ENCODE measurements around the gene CXXC4.

Gene CXXC4

DNA sequence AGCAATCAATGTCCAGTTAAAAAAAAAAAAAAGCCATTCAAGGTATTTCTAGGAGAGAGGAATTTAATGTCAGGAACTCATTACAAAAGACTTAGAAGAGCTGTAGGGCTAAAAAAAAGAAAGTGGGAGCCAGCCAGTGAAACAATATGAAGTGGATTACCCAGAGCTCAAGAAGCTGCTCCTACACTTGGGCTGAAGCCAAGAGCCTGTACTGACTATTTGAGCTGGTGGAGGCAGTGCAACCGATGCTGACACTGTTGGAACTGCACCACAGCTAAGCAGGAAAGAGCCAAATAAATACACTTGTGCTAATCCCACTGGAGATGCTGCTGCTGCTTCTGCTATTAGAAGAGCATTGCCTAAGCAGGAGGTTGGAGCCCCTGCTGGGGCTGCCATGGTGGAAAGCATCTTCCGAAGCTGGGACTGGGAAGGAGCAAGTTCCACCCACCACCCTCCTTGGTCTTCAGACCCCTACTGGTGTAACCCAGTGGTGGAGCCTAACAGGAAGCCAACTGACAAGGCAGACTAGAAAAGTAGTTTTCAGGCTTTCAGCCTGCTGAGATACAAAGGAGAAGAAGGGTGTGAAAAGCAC lies 65.4 kb downstream of the CXXC4 start:
- DNase-seq, result no peak
- in situ Hi-C loops (cut with MboI; ENCODE audit: low pct_unique_long_range_greater_than_20kb, low sequenced_read_pairs), result no loop called here

DNA sequence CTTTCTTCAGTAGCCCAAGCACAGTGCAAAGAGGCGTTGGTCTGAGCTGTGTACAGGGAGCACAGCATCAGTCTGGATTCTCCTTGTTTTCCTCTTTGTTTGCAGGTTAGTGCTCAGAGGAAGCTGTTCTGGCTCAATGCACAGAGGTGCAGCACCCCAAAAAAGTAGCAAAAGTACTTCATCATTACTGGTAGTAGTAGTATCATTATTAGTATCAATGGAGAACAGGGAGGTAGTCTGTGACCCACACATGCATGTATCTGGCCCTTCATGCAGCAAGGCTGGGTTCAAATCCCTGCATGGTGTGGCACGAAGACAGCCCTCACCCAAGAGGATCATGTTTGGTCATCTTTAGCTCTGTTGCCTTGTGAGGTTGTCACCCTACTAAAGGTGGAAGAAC lies 68.7 kb downstream of the CXXC4 start:
- in situ Hi-C loops (cut with MboI; ENCODE audit: low pct_unique_long_range_greater_than_20kb, low sequenced_read_pairs), result no loop called here
- no peak for DNase-seq

DNA sequence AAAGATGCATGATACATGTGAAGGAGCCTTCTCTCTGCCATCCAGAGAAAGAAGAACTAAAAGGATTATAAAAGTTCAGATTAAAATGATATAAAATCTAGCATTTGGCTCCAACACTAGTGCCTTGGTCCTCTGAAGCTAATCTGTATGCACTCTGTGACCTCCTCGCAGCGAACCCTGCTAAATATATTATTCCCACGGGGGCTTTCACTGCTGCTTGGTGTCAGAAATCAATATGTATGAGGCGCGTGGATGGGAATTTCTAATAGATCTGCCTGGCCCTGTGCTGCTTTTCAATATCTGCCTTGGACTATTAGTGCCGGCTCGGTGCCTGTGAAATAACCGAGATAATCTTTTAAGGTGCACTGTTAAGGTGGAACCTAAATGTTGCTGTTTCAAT lies 69.7 kb downstream of the CXXC4 start:
- DNase-seq, result no peak
- in situ Hi-C loops (cut with MboI; ENCODE audit: low pct_unique_long_range_greater_than_20kb, low sequenced_read_pairs), result no loop called here

DNA sequence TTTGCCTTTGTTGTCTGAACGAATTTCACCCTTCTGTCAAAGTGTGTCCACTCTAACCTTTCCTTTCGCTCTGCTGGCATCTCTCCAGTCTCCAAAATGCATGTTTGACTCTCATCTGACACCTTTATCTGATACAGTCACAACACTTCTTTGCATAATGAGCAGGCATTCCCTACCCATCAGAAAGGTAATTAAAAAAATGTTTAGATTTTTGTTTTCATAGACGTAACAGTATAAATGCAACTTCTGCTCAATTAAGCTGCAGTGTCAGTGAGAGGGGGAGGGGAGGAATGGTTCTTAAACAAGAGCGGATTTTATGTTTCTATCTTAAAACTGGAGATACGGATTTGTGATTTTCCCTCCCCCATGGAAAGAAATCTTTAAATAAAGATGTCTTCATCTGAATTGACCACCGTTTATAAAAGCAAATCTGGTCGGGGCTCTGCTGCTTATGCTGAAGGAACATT lies 70.2 kb downstream of the CXXC4 start:
- DNase-seq, result no peak
- in situ Hi-C loops (cut with MboI; ENCODE audit: low pct_unique_long_range_greater_than_20kb, low sequenced_read_pairs), result no loop called here

DNA sequence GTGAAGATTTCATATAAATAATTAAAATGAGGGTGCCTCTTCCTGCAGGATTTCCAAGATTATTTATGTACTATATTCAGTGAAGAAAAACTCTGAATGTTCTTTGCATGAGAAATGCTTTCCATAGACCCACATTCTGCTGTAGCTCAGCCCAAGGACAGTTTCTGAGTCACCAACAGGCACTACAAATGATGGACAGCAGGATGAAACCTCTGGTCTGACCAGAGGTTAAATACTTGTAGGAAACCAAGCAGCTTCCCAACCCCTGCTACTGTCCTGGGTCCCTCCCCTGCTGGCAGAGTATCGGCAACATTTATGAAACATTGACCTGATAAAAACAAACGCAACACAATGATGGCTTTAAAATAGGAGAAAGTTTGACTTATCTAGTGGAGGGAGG lies 73.1 kb downstream of the CXXC4 start:
- in situ Hi-C loops (cut with MboI; ENCODE audit: low pct_unique_long_range_greater_than_20kb, low sequenced_read_pairs), result no loop called here
- no peak for DNase-seq

DNA sequence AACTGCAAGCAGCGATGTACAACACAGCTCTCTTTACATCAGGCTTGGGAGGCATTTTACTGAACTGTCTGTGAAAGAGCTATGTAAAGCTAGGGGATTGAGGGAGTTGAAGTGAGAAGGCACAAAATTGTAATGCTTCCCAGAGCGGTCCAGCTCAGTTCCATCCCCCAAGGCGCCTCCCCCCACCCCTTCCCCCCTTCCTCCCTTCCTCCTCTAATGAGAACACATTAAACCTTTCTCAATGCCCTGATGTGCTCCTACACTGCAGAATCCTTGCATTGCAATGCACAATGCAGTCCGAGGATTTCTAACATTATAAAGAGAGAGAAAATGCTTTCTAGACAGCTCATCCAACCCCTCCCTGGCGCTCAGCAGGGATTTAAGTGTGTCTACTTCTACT lies 73.9 kb downstream of the CXXC4 start:
- no peak for DNase-seq
- in situ Hi-C loops (cut with MboI; ENCODE audit: low pct_unique_long_range_greater_than_20kb, low sequenced_read_pairs), result no loop called here
